OCI-LY3 (cell line): ENCODE measurements around the gene NLN.

ENCODE experiments used
- H2AFZ ChIP-seq: fragments of 200-600, 300-600 bp; shearing (Covaris generic); 2 replicates; pipeline ENCODE4 v1.6.0; 2014; ENCODE audit warnings: antibody characterized with exemption, low read depth, low read length
- H3K27ac ChIP-seq: fragments of 200-600, 300-600 bp; sonication (generic); 2 replicates; pipeline ENCODE4 v1.5.1; 2014; ENCODE audit warnings: mild to moderate bottlenecking, low read length, moderate library complexity, mixed read lengths
- H3K27me3 ChIP-seq: fragments of 200-600, 300-600 bp; sonication (generic); 2 replicates; pipeline ENCODE4 v1.6.1; 2014; ENCODE audit warnings: low read depth, low read length, mixed read lengths
- H3K36me3 ChIP-seq: fragments of 200-600, 300-600 bp; sonication (generic); replicated peaks from 2 replicates; pipeline ENCODE3; 2014; ENCODE audit warnings: low read depth, low read length, mixed read lengths
- H3K4me1 ChIP-seq: fragments of 300-600, 200-600 bp; sonication (generic); 2 replicates; pipeline ENCODE4 v1.6.1; 2014; ENCODE audit warnings: low read length, mixed read lengths
- H3K4me2 ChIP-seq: fragments of 200-600, 300-600 bp; sonication (generic); 2 replicates; pipeline ENCODE4 v1.6.1; 2014; ENCODE audit warnings: low read length, mixed read lengths
- H3K4me3 ChIP-seq: fragments of 300-600, 200-600 bp; sonication (generic); 2 replicates; pipeline ENCODE4 v1.5.1; 2014; ENCODE audit warnings: antibody characterized with exemption, mild to moderate bottlenecking, low read length, moderate library complexity
- H3K79me2 ChIP-seq: fragments of 300-600, 200-600 bp; shearing (Covaris generic); 2 replicates; pipeline ENCODE4 v1.6.1; 2014; ENCODE audit warnings: mild to moderate bottlenecking, low read length, mixed read lengths
- H3K9ac ChIP-seq: fragments of 300-600, 200-600 bp; shearing (Covaris generic); 2 replicates; pipeline ENCODE4 v1.6.0; 2014; ENCODE audit warnings: mild to moderate bottlenecking, low read length, moderate library complexity
- H3K9me3 ChIP-seq: fragments of 200-600, 300-600 bp; shearing (Covaris generic); 2 replicates; pipeline ENCODE4 v1.6.1; 2014; ENCODE audit warnings: low read length, mixed read lengths; ENCODE audit not compliant: insufficient read depth
- H4K20me1 ChIP-seq: fragments of 200-600, 300-600 bp; sonication (generic); 2 replicates; pipeline ENCODE4 v1.6.1; 2016; ENCODE audit warnings: low read length, mixed read lengths; ENCODE audit not compliant: insufficient read depth
- CTCF ChIP-seq: fragments of 200-600, 300-600 bp; sonication (generic); IDR thresholded peaks from 2 replicates; pipeline ENCODE4 v1.5.1; 2014; ENCODE audit warnings: antibody characterized with exemption, low read length, low read depth
- EZH2phosphoT487 ChIP-seq: fragments of 200-600 bp; shearing (Covaris generic); IDR thresholded peaks from 2 replicates; pipeline ENCODE4 v1.6.1; 2018; ENCODE audit warnings: antibody characterized with exemption, mixed run types, low read depth

NLN gene

GRCh38 chr5:65696892-65697291 lies 25.1 kb upstream of the NLN start:
- TF ChIP-seq CTCF (no peak), EZH2phosphoT487 (no peak)
- H3K36me3 ChIP-seq = peaks cover 29% of the 10 kb centered on the region
- no peaks in the 10 kb centered on the region for H4K20me1 ChIP-seq
- no peak overlapping the region for H2AFZ ChIP-seq
- H3K4me3 ChIP-seq = no peak overlapping the region
- H3K27me3 ChIP-seq = no peaks in the 10 kb centered on the region
- no peak overlapping the region for H3K27ac ChIP-seq
- no peak overlapping the region for H3K4me2 ChIP-seq
- H3K4me1 ChIP-seq = peaks cover 22% of the 10 kb centered on the region
- H3K9ac ChIP-seq = no peak overlapping the region
- no peaks in the 10 kb centered on the region for H3K9me3 ChIP-seq
- no peaks in the 10 kb centered on the region for H3K79me2 ChIP-seq

- Histone ChIP-seq H2AFZ (no peak overlapping the region), H4K20me1 (no peaks in the 10 kb centered on the region), H3K36me3 (peaks cover 37% of the 10 kb centered on the region), H3K4me1 (peaks cover 22% of the 10 kb centered on the region), H3K27me3 (no peaks in the 10 kb centered on the region), H3K27ac (no peak overlapping the region), H3K4me2 (no peak overlapping the region), H3K4me3 (no peak overlapping the region), H3K79me2 (no peaks in the 10 kb centered on the region), H3K9me3 (no peaks in the 10 kb centered on the region), H3K9ac (no peak overlapping the region)
- TF ChIP-seq EZH2phosphoT487 (no peak), CTCF (no peak)
Observed at GRCh38 chr5:65699338-65699737, 22.7 kb upstream of the NLN start.

- Histone ChIP-seq H3K9ac (no peak overlapping the region), H4K20me1 (no peaks in the 10 kb centered on the region), H3K36me3 (peaks cover 28% of the 10 kb centered on the region), H3K27ac (no peak overlapping the region), H3K4me2 (no peak overlapping the region), H3K9me3 (no peaks in the 10 kb centered on the region), H3K4me3 (no peak overlapping the region), H3K27me3 (no peaks in the 10 kb centered on the region), H3K4me1 (no peaks in the 10 kb centered on the region), H2AFZ (no peak overlapping the region), H3K79me2 (no peaks in the 10 kb centered on the region)
- TF ChIP-seq CTCF = no peak
- TF ChIP-seq EZH2phosphoT487 = no peak
Observed at GRCh38 chr5:65702036-65702435, 20.0 kb upstream of the NLN start.

- H3K36me3 ChIP-seq = peaks cover 13% of the 10 kb centered on the region
- TF ChIP-seq EZH2phosphoT487 (no peak), CTCF (no peak)
- H3K79me2 ChIP-seq = no peaks in the 10 kb centered on the region
- H3K4me1 ChIP-seq = no peaks in the 10 kb centered on the region
- H2AFZ ChIP-seq = no peak overlapping the region
- no peaks in the 10 kb centered on the region for H3K9me3 ChIP-seq
- no peaks in the 10 kb centered on the region for H3K27me3 ChIP-seq
- no peaks in the 10 kb centered on the region for H4K20me1 ChIP-seq
- H3K9ac ChIP-seq = no peak overlapping the region
- no peak overlapping the region for H3K4me3 ChIP-seq
- no peak overlapping the region for H3K4me2 ChIP-seq
- H3K27ac ChIP-seq = no peak overlapping the region
Observed at GRCh38 chr5:65704621-65705239, 17.3 kb upstream of the NLN start.
